Karpas-422 (cell line): ENCODE results near the gene PIR. TPM values are rescaled to one million over a fixed set of nuclear protein-coding genes. Genes with fewer than 3 reads are reported as not detected.

Experiments used
- DNase-seq: peaks from one replicate; pipeline ENCODE4 v3.0.0-alpha.2; 2015
- H2AFZ ChIP-seq: fragments of 200-600 bp; sonication (generic); 2 replicates; pipeline ENCODE4 v1.6.1; 2014; ENCODE audit warnings: antibody characterized with exemption, low read length, mixed read lengths
- H3K27ac ChIP-seq: fragments of 200-600 bp; sonication (generic); 2 replicates; pipeline ENCODE4 v1.5.1; 2014; ENCODE audit warnings: mild to moderate bottlenecking, low read length, moderate library complexity
- H3K27me3 ChIP-seq: fragments of 200-600 bp; sonication (generic); 2 replicates; pipeline ENCODE4 v1.6.1; 2014; ENCODE audit warnings: low read length, mixed read lengths
- H3K36me3 ChIP-seq: fragments of 200-600 bp; sonication (generic); 2 replicates; pipeline ENCODE4 v1.6.1; 2014; ENCODE audit warnings: low read length, mixed read lengths; ENCODE audit not compliant: insufficient read depth
- H3K4me1 ChIP-seq: fragments of 200-600 bp; sonication (generic); 2 replicates; pipeline ENCODE4 v1.6.1; 2014; ENCODE audit warnings: mild to moderate bottlenecking, low read length, mixed read lengths
- H3K4me2 ChIP-seq: fragments of 200-600 bp; sonication (generic); 2 replicates; pipeline ENCODE4 v1.6.1; 2014; ENCODE audit warnings: low read length, low read depth, mild to moderate bottlenecking; ENCODE audit not compliant: poor library complexity, severe bottlenecking
- H3K4me3 ChIP-seq: fragments of 200-600 bp; sonication (generic); 2 replicates; pipeline ENCODE4 v1.5.1; 2014; ENCODE audit warnings: mild to moderate bottlenecking, antibody characterized with exemption, low read length, mixed read lengths
- H3K79me2 ChIP-seq: fragments of 200-600 bp; sonication (generic); 2 replicates; pipeline ENCODE4 v1.6.1; 2014; ENCODE audit warnings: mild to moderate bottlenecking, low read length, mixed read lengths
- H3K9ac ChIP-seq: fragments of 200-600 bp; sonication (generic); 2 replicates; pipeline ENCODE4 v1.6.0; 2014; ENCODE audit warnings: low read length
- H3K9me2 ChIP-seq: fragments of 200-600 bp; sonication (generic), shearing (Covaris generic); replicated peaks from 2 replicates; pipeline ENCODE4 v1.6.0; 2014; ENCODE audit warnings: mild to moderate bottlenecking, low read length, moderate library complexity; ENCODE audit not compliant: insufficient read depth
- H3K9me3 ChIP-seq: fragments of 300-700, 200-600 bp; sonication (generic); 2 replicates; pipeline ENCODE4 v1.6.1; 2014; ENCODE audit warnings: low read length, mixed read lengths
- H4K20me1 ChIP-seq: fragments of 200-600 bp; sonication (generic); 2 replicates; pipeline ENCODE4 v1.6.1; 2014; ENCODE audit warnings: mild to moderate bottlenecking, antibody characterized with exemption, low read length, low read depth; ENCODE audit not compliant: insufficient read depth
- total RNA-seq: library from RNA; depleted of rRNA; stranded (reverse); fragments of >200 nt; shearing (Covaris generic); gene quantifications from 2 replicates; pipeline ENCODE4 v1.2.3, GENCODE V29; 2014; ENCODE audit warnings: low replicate concordance

Gene PIR
- total RNA-seq, 1 experiment from 2014 or later: not detected

GRCh38 chrX:15475021-15475420 is 18.1 kb downstream of the PIR start:
- no peaks in the 10 kb centered on the region for H3K79me2 ChIP-seq
- no peak for DNase-seq
- no peak overlapping the region for H2AFZ ChIP-seq
- no peaks in the 10 kb centered on the region for H3K9me3 ChIP-seq
- no peaks in the 10 kb centered on the region for H3K9me2 ChIP-seq
- no peak overlapping the region for H3K27ac ChIP-seq
- H3K36me3 ChIP-seq: no peaks in the 10 kb centered on the region
- no peak overlapping the region for H3K4me3 ChIP-seq
- H3K4me2 ChIP-seq: no peak overlapping the region
- H3K4me1 ChIP-seq: peaks cover 10% of the 10 kb centered on the region
- no peaks in the 10 kb centered on the region for H4K20me1 ChIP-seq
- H3K9ac ChIP-seq: no peak overlapping the region
- H3K27me3 ChIP-seq: no peaks in the 10 kb centered on the region

GRCh38 chrX:15474028-15474427 is 19.1 kb downstream of the PIR start:
- Histone ChIP-seq H3K36me3 (no peaks in the 10 kb centered on the region), H3K9me2 (no peaks in the 10 kb centered on the region), H3K27ac (no peak overlapping the region), H3K4me2 (no peak overlapping the region), H3K4me3 (no peak overlapping the region), H3K4me1 (peaks cover 10% of the 10 kb centered on the region), H3K79me2 (no peaks in the 10 kb centered on the region), H3K27me3 (no peaks in the 10 kb centered on the region), H3K9me3 (no peaks in the 10 kb centered on the region), H4K20me1 (no peaks in the 10 kb centered on the region), H3K9ac (no peak overlapping the region), H2AFZ (no peak overlapping the region)
- DNase-seq: no peak

DNA sequence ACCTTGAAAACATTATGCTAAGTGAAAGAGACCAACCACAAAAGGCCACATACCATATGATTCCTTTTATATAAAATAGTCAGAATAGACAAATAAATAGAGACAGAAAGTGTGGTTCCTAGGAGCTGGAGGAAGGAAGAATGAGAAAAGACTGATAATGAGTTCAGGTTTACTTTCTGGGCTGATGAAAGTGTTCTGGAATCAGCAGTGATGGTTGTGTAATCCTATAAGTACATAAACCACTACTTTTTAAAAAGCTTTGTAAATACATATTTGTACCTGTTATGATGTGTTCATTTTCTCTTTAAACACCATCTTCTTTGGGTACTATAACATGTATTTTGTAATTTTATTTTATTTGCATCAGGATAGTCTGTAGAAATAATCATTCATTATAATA is 20.6 kb downstream of the PIR start:
- Histone ChIP-seq H2AFZ (no peak overlapping the region), H3K4me2 (no peak overlapping the region), H3K79me2 (no peaks in the 10 kb centered on the region), H3K27ac (no peak overlapping the region), H3K9me2 (no peaks in the 10 kb centered on the region), H3K9me3 (no peaks in the 10 kb centered on the region), H3K27me3 (no peaks in the 10 kb centered on the region), H3K4me1 (peaks cover 10% of the 10 kb centered on the region), H4K20me1 (no peaks in the 10 kb centered on the region), H3K9ac (no peak overlapping the region), H3K36me3 (no peaks in the 10 kb centered on the region), H3K4me3 (no peak overlapping the region)
- DNase-seq: no peak

GRCh38 chrX:15471028-15471427 is 22.1 kb downstream of the PIR start:
- DNase-seq: peak; percentile 89
- H3K4me1 ChIP-seq: peaks cover 13% of the 10 kb centered on the region
- H3K4me2 ChIP-seq: no peak overlapping the region
- no peak overlapping the region for H3K27ac ChIP-seq
- H3K79me2 ChIP-seq: no peaks in the 10 kb centered on the region
- H3K9me2 ChIP-seq: no peaks in the 10 kb centered on the region
- no peaks in the 10 kb centered on the region for H3K36me3 ChIP-seq
- H3K27me3 ChIP-seq: no peaks in the 10 kb centered on the region
- no peak overlapping the region for H2AFZ ChIP-seq
- H4K20me1 ChIP-seq: no peaks in the 10 kb centered on the region
- H3K9ac ChIP-seq: no peak overlapping the region
- no peak overlapping the region for H3K4me3 ChIP-seq
- no peaks in the 10 kb centered on the region for H3K9me3 ChIP-seq

DNA sequence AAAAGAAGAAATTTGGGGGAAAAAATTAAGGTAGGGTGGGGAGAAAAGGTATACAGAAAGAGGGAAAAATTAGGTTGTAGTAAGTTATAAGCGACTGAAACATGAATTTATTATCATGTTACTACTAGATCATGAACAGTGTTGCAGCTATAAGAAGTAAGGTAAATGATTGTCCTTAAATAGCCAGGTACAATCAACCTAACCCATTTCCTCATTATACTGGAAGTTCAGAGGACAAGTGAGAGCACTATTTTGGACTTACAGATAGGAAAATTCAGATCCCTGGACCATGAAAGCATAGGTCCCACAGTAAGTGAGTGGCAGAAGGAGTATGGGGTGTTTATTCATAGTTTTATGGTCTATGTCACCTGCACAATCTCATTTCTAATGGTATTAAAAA is 23.5 kb downstream of the PIR start:
- Histone ChIP-seq H3K79me2 (no peaks in the 10 kb centered on the region), H3K27me3 (no peaks in the 10 kb centered on the region), H3K4me2 (no peak overlapping the region), H3K27ac (no peak overlapping the region), H2AFZ (no peak overlapping the region), H3K9ac (no peak overlapping the region), H3K4me3 (no peak overlapping the region), H4K20me1 (no peaks in the 10 kb centered on the region), H3K36me3 (no peaks in the 10 kb centered on the region), H3K4me1 (peaks cover 23% of the 10 kb centered on the region), H3K9me2 (no peaks in the 10 kb centered on the region), H3K9me3 (no peaks in the 10 kb centered on the region)
- no peak for DNase-seq

GRCh38 chrX:15468036-15468435 is 25.1 kb downstream of the PIR start:
- peaks cover 24% of the 10 kb centered on the region for H3K4me1 ChIP-seq

DNA sequence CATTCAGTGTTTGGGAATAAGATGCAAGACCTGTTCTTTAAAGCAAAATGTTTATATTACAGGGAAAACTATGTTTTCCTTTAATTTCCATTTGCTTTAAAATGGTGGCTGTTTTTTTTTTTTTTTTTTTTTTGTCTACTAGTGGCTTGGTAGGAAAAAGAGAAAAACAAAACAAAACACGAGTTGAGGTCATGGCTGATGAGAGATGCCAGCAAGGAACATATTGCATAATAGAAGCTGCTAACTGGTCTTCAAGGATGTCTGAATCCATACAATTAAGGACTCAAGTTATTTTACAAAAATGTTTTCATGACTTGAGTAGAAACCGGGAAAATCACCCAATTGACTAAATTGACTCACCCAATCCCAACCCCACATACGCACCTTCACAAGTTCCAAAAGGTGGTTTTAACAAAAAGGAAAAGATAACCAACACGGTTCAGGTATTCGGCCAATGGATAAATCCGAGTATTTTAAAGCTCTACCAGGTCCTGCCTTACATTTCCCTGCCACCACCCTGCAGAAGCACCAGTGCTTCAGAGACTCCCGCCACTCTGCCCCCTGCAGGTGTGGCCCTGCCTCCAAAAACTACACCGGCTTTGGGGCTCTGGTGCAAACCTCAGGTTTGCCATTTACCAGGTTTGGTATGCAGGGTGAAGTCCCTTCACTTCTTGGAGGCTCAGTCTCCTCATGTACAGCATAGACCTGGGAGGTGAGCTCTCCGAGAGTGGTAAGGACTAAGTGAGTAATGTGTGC is 27.1 kb downstream of the PIR start:
- H2AFZ ChIP-seq: no peak overlapping the region
- no peaks in the 10 kb centered on the region for H3K36me3 ChIP-seq
- H3K9me3 ChIP-seq: no peaks in the 10 kb centered on the region
- H3K9me2 ChIP-seq: no peaks in the 10 kb centered on the region
- H3K79me2 ChIP-seq: no peaks in the 10 kb centered on the region
- H3K4me3 ChIP-seq: no peak overlapping the region
- no peak overlapping the region for H3K27ac ChIP-seq
- H3K27me3 ChIP-seq: no peaks in the 10 kb centered on the region
- no peak overlapping the region for H3K9ac ChIP-seq
- DNase-seq: peak; percentile 79
- peak overlapping the region; percentile 39 for H3K4me2 ChIP-seq
- peaks cover 19% of the 10 kb centered on the region for H3K4me1 ChIP-seq
- H4K20me1 ChIP-seq: no peaks in the 10 kb centered on the region

More at GRCh38 chrX:15468036-15468435, 25.1 kb downstream of the PIR start:
- H3K9me3 ChIP-seq: no peaks in the 10 kb centered on the region
- no peaks in the 10 kb centered on the region for H4K20me1 ChIP-seq
- no peaks in the 10 kb centered on the region for H3K27me3 ChIP-seq
- no peak overlapping the region for H3K4me3 ChIP-seq
- peak; percentile 76 for DNase-seq
- H3K27ac ChIP-seq: no peak overlapping the region
- H3K79me2 ChIP-seq: no peaks in the 10 kb centered on the region
- H3K36me3 ChIP-seq: no peaks in the 10 kb centered on the region
- H2AFZ ChIP-seq: no peak overlapping the region
- no peaks in the 10 kb centered on the region for H3K9me2 ChIP-seq
- H3K9ac ChIP-seq: no peak overlapping the region
- no peak overlapping the region for H3K4me2 ChIP-seq

DNA sequence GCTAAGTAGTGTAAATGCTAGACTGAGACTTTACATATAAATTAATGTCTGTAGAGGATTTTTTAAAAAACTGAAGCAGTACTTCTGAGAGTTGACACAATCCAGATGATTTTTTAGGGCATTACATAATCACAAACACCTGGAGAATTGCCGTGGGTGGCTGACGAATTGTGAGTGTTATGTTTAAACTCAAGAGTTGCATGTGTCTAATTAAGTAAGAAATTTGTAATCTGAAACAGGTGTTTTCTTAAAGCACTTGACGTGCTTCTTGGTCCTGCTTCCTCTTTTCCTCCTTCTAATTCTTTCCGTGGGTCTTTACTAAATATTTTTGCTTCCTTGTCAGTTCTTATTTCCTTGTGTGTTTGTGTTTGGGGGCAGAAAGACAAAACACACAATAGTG is 27.8 kb downstream of the PIR start:
- no peak overlapping the region for H2AFZ ChIP-seq
- H3K9ac ChIP-seq: no peak overlapping the region
- DNase-seq: peak; percentile 57
- H3K79me2 ChIP-seq: no peaks in the 10 kb centered on the region
- H3K36me3 ChIP-seq: no peaks in the 10 kb centered on the region
- H4K20me1 ChIP-seq: no peaks in the 10 kb centered on the region
- no peaks in the 10 kb centered on the region for H3K9me2 ChIP-seq
- peak overlapping the region; percentile 28; the same call in 1 of the 2 replicates for H3K27ac ChIP-seq
- no peaks in the 10 kb centered on the region for H3K27me3 ChIP-seq
- H3K4me2 ChIP-seq: peak overlapping the region; percentile 39
- no peaks in the 10 kb centered on the region for H3K9me3 ChIP-seq
- peaks cover 19% of the 10 kb centered on the region for H3K4me1 ChIP-seq
- H3K4me3 ChIP-seq: no peak overlapping the region
